ENCODE measurements around the gene SLC23A2. TPM values are rescaled to one million over a fixed set of nuclear protein-coding genes. Genes with fewer than 3 reads are reported as not detected.

SLC23A2 gene
- total RNA-seq, 4 donors from 2014 or later, result 4.6 to 15.2 (median 7.9) TPM

- no peak overlapping the region for H3K4me3 ChIP-seq (ENCODE audit: low read depth, poor library complexity, severe bottlenecking)
- no peak for DNase-seq (ENCODE audit: low spot score in 2 of 2)
- TF ChIP-seq CTCF (IDR thresholded peaks at IDR 0.05) (no peak), POLR2A (IDR thresholded peaks at IDR 0.05) (no peak)
Observed at GRCh38 chr20:5002077-5002413, 735 bp upstream of the SLC23A2 start.

GRCh38 chr20:5000263-5001173 lies 792 bp downstream of the SLC23A2 start:
- TF ChIP-seq POLR2A (IDR thresholded peaks at IDR 0.05), result no peak
- TF ChIP-seq CTCF (IDR thresholded peaks at IDR 0.05), result no peak
- intact Hi-C loops (cut with DNase I; ENCODE audit: low total_unique reads), result no loop called here
- DNase-seq (ENCODE audit: low spot score in 2 of 2), result peak; percentile 56 to 91
- 3 to 5% methylated on average over 34 to 43 of the region's 53 CpGs for WGBS, 2 donors
- peak overlapping the region; percentile 71 for H3K4me3 ChIP-seq (ENCODE audit: low read depth, poor library complexity, severe bottlenecking)

More at GRCh38 chr20:5002077-5002413, 735 bp upstream of the SLC23A2 start:
- WGBS, 2 donors, result 15 to 19% methylated on average over 5 of the region's 5 CpGs
- intact Hi-C loops (cut with DNase I; ENCODE audit: low total_unique reads), result no loop called here

- 55 to 67% methylated on average over 1 of the region's 1 CpG for WGBS, 2 donors
- DNase-seq (ENCODE audit: low spot score in 2 of 2), result no peak
- TF ChIP-seq POLR2A (IDR thresholded peaks at IDR 0.05) (no peak), CTCF (IDR thresholded peaks at IDR 0.05) (no peak)
- intact Hi-C loops (cut with DNase I; ENCODE audit: low total_unique reads), result no loop called here
- no peak overlapping the region for H3K4me3 ChIP-seq (ENCODE audit: low read depth, poor library complexity, severe bottlenecking)
Observed at GRCh38 chr20:4999788-5000187, 1.5 kb downstream of the SLC23A2 start.

- no peak for DNase-seq (ENCODE audit: low spot score in 2 of 2)
- TF ChIP-seq POLR2A (IDR thresholded peaks at IDR 0.05) (no peak), CTCF (IDR thresholded peaks at IDR 0.05) (no peak)
- intact Hi-C loops (cut with DNase I; ENCODE audit: low total_unique reads), result no loop called here
- H3K4me3 ChIP-seq (ENCODE audit: low read depth, poor library complexity, severe bottlenecking), result no peak overlapping the region
- WGBS, 2 donors, result 76 to 78% methylated on average over 5 of the region's 5 CpGs
Observed at GRCh38 chr20:4998160-4998651, 3.1 kb downstream of the SLC23A2 start.

GRCh38 chr20:4997222-4997621 lies 4.1 kb downstream of the SLC23A2 start:
- H3K4me3 ChIP-seq (ENCODE audit: low read depth, poor library complexity, severe bottlenecking), result no peak overlapping the region
- no peak for DNase-seq (ENCODE audit: low spot score in 2 of 2)
- 97% methylated on average over 2 of the region's 2 CpGs for WGBS, 2 donors
- intact Hi-C loops (cut with DNase I; ENCODE audit: low total_unique reads), result no loop called here
- no peak for TF ChIP-seq CTCF (IDR thresholded peaks at IDR 0.05)
- TF ChIP-seq POLR2A (IDR thresholded peaks at IDR 0.05), result no peak
